ENCODE measurements around the gene FBXO11.
"Not testable (repeated sequence)": the region's sequence is repeated elsewhere in the genome, so short reads cannot be mapped to it uniquely, and the experiment has no call there.

The FBXO11 gene

DNA sequence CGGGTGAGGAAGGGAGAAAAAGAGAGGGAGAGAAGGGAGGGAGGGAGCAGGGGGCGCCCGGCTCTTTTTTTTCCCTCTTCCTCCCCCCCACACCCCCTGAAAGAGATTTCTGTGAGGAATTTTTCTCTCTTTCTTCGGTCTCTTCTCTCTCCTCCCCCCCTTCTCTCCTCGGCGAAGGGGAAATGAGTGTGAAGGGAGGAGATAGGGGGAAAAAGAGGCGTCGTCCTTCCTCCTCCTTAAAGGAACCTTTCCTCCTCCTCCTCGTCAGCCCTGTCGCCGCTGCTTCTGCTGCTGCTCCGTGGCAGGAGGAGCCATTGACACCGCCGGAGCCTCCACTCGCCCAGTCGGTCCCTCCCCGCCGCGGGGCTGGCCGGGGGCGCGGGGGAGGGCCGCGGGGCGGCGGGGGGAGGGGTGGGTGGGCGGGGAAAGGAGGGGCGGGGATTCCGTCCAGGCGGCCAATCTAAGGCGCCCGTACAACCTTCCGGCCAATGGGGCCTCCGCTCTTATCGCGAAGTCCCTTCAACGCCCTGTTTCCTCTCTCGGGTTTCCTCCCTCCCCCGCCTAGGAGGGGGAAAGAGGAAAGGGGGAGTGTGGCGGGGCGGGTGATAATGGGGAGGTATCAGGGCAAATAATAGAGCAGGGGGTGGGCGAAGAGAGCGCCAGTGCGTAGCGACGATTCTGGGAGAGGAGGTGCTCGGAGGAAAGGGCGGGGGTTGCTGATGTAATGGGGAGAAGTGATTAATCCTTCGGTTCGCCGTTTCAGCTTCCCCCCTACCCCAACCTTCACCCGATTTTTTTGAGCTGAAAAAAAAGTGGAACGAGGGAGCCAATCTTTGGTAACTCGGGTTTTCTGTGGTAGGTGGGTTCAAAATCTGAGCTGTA lies at the start of gene FBXO11:
FBXO11 (minus strand) TSS at position 342 of the 882 bp plus-strand sequence. CDS start 778 bp downstream, outside the sequence.
- peak; percentile 99 for DNase-seq

DNA sequence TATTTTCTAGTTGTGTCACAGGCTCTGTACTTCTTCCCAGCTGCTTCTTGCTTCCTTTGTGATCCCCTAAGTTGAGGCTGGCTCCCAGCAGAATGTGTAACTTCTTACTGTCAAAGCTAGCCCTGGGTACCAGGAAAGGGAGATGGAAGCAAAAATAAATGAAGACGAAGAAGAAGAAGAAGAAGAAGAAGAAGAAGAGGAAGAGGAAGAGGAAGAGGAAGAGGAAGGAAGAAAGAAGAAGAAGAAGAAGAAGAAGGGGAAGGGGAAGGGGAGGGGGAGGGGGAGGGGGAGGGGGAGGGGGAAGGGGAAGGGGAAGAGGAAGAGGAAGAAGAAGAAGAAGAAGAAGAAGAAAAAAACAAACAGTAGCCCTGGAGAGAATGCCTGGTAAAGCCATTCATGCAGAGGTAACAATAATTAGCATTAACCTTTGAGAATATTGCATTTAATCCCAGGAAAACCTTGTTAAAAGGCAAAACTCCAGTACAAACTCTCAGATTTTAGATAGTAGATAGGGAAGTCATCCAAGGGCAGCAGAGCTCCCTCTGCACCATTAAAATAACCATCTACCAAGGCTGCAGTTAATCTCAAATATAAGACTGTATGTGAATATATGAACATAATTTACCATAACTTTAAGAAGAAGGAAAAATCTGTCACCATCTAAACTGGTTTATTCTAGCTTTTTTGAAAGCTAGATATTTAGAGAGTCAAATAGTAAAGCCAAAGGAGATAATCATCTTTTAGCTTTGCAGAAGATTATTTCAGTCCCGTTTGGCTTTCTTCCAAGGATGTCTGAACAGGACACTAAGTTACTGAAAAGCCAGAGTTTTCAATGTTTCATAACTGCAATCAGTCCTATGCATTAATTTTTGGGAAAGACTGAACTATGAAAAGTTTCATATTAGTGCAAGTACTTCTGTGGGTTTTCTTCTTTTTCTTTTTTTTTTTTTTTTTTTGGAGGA lies 44.3 kb upstream of the FBXO11 start:
- DNase-seq = peak; percentile 14

DNA sequence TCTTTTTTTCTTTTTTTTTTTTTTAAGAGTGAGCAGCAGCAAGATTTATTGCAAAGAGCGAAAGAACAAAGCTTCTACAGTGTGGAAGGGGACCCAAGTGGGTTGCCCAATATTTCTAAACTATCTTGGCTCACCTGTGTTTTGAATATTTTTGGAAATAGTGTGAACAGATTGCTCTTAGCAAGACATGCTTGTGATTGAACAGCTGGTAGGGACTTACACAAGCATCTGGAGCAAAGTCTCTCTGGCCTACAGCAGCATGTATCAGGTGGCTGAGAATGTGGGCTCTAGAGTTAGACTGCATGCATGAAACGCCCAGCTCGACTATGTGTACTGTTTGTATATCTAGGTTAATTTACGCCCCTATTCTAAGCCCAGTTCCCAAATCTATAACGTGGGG lies 40.3 kb upstream of the FBXO11 start:
- DNase-seq = peak; percentile 6

DNA sequence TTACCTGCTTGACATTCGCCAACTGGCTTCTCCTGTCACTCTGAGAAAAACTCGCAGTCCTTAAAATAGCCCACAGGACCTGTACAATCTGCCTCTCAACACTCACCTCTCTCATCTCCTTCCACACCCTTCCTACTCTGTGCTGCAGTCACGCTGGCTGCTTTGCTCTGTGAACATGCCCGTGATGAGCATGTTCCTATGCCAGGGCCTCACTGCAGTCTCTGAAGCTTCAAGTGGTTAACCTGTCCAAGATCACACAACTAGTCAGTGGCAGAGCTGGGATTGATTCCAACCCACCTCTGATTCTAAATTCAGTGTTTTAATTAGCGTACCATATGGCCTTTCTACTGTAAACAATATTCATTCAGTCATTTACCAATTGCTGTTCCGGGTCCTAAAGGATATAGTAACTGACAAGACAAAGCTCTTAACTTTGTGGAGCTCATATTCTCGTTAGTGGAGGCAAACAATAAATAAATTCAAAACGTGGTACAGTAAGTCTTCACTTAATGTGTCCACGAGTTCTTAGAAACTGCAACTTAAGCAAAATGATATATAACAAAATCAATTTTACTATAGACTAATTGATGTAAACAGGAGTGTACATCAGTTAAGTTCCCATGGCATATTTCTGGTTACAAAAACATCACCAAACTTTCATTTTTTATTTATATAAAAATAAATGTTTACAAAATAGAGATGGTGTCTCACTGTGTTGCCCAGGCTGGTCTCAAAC lies 38.9 kb upstream of the FBXO11 start:
- DNase-seq = no peak

DNA sequence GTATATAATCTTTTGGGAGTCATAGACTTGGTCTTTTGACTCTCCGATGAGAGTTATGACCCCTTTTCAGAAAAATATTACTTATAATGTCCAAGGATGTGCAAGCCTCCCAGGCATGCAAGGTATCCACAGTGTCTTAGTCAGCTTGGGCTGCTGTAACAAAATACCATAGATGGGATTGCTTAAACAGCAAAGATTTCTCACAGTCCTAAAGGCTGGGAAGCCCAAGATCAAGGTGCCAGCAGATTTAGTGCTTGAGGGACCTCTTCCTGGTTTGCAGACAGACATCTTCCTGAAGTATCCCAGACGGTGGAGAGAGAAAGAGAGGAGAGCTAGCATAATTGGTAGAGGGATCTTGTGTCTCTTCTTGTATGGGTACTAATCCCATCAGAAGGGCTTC lies 35.6 kb upstream of the FBXO11 start:
- no peak for DNase-seq

DNA sequence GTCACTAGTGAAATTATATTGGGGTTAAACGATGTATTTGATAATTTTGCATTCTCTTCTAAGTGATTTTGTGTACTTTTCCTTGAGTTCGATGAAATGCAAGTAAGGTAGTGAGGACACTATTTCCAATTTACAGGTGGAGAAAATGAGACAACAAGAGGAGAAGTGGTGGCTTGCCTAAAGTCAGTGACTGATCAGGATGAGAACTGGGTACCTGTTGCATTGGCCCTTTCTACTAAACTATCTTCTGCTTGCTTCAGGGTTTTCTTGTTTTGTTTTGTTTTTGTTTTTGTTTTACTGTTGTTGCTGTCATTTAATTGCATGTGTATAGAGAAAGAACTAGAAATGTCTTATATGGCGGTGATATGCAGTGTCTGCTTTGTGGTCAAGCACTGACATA lies 31.4 kb upstream of the FBXO11 start:
- no peak for DNase-seq

DNA sequence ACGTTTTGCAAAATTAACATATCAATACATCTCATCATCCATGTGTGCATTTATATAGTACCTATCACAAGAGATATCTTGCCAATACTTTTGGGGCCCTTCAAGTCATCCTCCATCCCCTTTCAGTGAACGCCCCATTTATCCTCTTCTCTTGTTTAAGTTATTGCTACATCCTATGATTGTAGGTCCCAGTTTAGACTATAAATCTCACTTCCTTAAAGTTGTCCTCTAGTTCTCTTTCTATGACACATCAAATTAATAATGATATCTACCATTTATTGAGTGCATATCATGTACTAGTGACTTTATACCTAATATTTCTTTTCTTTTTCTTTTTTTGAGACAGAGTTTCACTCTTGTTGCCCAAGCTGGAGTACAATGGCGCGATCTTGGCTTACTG lies 28.8 kb upstream of the FBXO11 start:
- DNase-seq = no peak

DNA sequence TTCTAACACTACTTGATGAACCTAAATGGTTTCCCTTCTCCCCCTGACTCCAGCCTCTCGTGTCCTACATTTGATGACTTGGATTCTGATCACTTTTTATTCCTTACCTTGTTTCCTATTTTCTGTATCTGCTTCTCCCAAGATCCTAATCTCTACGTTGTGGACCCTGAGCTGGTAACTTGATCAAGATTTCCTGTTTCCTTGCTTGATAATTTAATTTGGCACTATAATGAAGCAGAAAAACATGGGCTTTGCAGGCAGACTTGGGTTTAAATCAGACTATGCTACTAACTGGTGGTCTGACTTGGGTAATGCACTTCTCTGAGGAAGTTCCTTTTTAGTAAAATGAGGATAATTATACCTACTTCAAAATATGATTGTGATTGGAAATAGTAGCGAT lies 11.7 kb upstream of the FBXO11 start:
- no peak for DNase-seq

DNA sequence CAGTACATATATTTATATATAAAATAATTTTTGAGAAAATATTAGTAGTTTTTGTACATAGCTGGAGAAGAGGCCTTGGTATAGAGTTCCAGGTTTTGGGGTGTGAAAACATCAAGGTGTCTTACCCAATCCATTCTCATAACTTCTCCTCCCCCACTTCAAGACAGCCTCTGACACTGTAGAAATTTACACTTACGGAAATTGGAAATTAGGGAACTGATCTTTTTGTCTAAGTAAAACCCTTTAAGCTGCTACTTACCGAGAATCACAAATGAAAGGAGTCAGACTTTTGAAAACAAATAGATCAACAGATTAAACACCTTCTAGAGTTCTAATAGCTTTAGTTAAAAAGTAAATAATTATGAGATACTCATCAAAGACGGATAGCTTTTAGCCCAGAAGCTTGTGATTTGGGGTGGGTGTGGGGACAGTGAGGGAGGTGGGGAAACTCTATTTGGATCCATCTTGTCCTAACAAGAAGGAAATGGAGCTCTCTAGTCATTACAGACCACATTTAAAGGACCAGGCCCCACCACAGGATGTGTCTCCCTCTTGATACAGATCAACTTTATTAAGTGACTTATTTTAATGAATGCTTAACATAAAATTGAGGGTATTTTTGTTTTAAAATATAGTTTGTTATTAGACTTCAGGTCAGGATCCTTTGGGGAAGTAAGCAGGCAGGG lies 11.1 kb upstream of the FBXO11 start:
- no peak for DNase-seq

DNA sequence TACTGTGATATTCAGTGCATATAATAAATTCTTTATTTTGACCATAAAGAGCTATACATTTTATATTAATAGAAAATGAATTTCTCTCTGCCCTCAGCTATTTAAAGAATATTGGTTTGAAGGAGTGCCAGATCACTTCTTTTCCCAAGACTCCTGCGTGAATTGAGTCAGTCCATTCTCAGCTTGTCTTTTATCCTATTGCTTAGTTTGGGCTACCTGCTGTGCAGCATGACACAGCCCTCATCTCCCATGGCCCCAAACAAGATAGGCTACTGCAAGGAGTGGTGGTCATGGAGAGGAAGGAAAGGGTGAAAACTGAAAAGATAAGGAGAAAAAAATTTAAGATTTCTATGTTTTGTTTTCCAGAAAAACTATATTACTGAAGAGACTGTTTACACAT lies 10.1 kb upstream of the FBXO11 start:
- DNase-seq = no peak

DNA sequence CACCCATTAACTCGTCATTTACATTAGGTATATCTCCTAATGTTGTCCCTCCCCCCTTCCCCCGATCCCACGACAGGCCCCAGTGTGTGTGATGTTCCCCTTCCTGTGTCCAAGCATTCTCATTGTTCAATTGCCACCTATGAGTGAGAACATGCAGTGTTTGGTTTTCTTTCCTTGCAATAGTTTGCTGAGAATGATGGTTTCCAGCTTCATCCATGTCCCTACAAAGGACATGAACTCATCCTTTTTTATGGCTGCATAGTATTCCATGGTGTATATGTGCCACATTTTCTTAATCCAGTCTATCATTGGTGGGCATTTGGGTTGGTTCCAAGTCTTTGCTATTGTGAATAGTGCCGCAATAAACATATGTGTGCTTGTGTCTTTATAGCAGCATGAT lies 4.4 kb upstream of the FBXO11 start:
- DNase-seq = not testable (repeated sequence)

DNA sequence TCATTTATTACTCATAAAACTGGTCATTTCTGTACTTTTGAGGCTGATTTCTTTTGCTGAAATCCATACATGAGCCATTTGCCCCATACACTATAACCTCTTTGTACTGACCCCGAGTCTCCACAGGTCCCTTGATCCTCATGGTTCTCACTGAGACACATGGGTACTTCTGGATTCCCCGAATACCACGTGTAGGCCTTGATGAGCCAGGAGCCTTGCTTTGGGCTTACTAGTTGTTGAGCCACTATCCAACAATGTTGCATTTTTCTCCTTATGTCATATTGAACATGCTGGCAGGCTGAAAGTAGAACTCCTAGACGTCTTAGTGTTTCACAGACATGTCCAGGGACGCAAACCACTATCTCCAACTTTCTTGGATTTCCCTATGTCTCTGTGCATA lies 2.4 kb upstream of the FBXO11 start:
- DNase-seq = no peak

DNA sequence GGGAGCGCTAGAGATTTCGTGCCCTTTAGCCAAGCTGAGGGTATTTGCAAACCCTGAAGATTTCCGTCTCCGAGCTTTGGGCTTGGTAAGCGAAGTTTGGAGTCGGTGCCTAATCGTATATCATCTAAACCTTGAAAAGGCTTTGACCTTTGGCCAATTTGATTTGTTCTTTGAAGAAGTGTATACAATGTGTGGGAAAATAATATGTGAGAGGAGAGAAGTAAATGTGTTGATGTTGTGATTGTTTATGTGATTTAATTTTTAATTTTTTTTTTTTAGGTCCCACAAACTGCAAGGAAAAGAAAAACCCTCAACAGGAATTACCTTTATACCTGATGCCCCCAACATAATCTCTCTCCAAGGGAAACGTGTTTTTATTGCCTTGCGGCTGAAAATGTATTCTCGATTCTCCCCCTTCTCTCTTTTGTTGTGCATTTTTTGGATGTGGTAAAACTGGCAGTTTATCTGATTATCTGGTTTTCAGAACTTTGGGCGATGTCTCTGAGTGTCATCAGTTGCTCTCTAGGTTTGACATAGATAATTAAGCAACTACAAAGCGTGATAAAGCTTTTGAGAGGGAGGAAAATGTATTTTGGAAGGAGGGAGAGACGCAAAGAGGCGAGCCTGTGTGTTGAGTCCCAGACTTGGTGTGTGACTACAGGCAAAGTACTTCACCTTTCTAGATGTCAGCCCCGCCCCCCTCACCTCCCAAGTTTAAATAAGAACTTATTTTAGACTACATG lies 912 bp upstream of the FBXO11 start:
- no peak for DNase-seq

DNA sequence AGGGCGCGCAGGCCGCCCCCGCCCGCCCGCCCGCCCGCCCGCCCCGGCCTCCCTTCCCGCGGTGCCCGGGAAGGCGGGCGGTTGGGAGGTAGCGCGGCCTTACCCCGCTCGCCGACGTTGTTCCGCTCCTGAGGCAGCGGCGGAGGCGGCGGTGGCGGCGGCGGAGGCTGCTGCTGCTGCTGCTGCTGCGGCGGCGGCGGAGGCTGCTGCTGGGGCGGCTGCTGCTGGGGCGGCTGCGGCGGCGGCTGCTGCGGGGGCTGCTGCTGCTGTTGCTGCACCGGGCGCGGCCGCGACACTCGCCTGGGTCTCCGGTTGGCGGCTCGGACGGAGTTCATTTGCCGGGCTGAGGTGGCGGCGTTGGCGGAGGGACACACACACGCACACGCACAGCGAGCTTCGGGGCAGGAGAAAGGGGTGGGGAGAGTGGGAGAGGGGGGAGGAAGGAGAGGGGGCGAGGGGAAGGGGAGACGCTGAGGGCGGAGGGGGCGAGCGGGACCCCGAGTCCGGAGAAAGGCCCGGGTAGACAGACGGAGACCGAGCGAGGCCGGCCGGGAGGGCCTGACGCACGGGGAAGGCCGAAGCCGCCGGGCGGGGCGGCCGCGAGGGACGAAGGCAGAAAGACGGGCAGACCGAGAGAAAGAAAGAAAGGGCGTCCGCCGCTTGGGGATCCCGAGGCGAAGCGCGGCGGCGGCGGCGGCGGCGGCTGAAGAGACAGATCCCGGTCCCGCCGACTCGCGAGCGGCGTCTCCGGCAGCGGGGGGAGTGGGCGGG lies 727 bp downstream of the FBXO11 start:
- DNase-seq = no peak

DNA sequence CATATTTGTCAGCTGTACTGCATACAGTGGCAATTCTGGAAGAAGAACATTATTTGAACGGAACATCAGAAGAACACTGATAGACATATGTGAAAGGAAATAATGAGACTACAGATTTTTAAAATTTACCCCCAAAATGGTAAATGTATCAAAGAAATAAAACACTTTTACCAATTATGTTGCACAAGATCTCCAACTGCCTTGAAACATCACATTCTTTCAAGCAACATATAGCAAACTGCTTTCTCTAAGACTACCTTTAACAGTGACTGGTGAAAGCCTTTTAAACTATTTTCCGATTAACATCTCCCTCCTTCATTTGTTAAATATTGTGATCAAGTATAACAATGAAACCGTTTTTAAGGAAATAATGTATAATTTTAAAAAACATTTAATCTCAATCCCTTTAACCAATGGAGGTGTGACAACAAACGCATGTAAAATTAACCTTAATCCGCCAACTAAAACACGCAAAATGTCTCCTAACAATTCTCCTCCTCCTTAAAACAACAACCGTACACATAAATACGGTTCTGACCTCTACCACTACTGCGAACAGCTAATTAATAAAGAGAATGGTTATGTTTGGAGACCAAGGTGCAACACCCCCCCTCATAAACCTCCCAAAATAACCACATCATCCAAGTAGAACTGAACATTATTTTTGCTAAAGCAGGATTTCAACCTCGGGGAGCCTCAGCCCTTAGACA lies 2.4 kb downstream of the FBXO11 start:
- no peak for DNase-seq

DNA sequence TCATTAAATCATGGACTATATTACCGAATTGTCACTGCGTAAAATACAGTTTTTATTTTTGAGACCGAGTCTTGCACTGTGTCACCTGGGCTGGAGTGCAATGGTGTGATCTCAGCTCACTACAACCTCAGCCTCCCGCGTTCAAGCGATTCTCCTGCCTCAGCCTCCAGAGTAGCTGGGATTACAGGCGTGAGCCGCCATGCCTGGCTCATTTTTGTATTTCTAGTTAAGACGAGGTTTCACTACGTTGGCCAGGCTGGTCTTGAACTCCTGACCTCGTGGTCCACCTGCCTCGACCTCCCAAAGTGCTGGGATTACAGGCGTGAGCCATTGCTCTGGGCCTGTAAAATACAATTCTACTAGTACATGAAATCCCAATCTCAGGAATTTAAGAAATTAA lies 4.4 kb downstream of the FBXO11 start:
- DNase-seq = not testable (repeated sequence)

DNA sequence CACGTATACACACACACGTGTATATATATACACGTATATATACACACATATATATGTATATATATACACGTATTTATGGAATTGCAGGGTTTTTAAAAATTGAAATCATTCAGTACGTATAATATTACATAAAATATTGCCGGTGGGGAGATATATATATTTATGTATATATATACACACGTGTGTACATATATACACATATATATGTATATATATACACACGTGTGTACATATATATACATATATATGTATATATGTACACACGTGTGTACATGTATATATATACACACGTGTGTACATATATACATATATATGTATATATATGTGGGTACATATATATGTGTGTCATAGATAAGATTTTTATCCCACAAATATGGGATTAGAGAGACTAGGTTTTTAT lies 5.4 kb downstream of the FBXO11 start:
- DNase-seq = no peak

DNA sequence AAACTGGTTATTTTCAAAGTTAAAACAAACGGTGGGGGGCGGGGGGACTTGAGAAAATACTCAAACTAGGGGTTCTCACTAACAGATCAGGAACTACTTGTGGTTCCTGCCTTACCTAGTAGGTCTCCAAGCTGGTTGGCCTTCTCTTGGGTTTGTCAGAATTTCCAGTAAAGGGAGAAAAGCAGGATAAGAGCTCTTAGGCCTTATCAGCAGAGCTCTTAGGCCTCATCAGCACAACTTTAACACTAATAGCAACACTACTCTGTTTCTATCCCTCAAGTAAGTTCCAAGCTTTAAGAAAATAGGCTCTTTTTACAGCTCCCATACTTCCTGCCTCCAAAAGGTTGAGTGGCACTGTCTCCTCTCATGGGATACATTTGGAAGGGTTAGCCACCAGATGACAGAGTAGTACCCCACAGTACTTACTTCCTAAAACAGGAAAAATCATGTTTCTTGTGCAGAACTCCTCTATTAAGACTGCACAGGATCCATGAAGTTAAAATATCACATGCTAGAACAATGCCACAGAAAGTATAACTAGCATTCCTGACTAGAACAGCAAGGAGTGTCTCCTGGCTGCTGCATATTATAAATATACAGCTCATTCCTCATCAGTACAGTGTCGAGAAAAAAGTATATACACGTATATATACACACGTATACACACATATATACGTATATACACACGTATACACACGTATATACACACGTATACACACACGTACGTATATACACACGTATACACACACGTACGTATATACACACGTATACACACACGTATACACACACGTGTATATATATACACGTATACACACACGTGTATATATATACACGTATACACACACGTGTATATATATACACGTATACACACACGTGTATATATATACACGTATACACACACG lies 6.1 kb downstream of the FBXO11 start:
- no peak for DNase-seq

Data from eye (tissue), 1 donor.